ENCODE data around the gene PPP1R13L. TPM values are rescaled to one million over a fixed set of nuclear protein-coding genes. Genes with fewer than 3 reads are reported as not detected.

The PPP1R13L gene
- total and polyA plus RNA-seq, 2 experiments from 2014 or later = 3.9 to 6.4 TPM

- TF ChIP-seq EZH2 (IDR thresholded peaks at IDR 0.05; ENCODE audit: insufficient read depth, poor library complexity, severe bottlenecking) (no peak), EZH2phosphoT487 (IDR thresholded peaks at IDR 0.05; ENCODE audit: insufficient read depth, low read depth) (no peak)
Measured at GRCh38 chr19:45352062-45352461, 52.8 kb downstream of the PPP1R13L start.

GRCh38 chr19:45351401-45351952 lies 53.4 kb downstream of the PPP1R13L start:
- Histone ChIP-seq H3K4me3 (no peak overlapping the region), H3K9me3 (ENCODE audit: low read depth) (no peaks in the 10 kb centered on the region), H3K4me1 (ENCODE audit: insufficient read depth) (no peaks in the 10 kb centered on the region), H3K79me2 (ENCODE audit: insufficient read depth) (no peaks in the 10 kb centered on the region), H3K9ac (no peak overlapping the region), H3F3A (ENCODE audit: insufficient read depth) (no peaks in the 10 kb centered on the region), H3K4me2 (ENCODE audit: unreplicated experiment) (no peak overlapping the region), H3K27ac (no peak overlapping the region), H2AFZ (no peak overlapping the region), H3K36me3 (ENCODE audit: low read depth) (peaks cover 11% of the 10 kb centered on the region; the same call in 1 of the 2 replicates), H3K9me2 (ENCODE audit: insufficient read depth) (no peaks in the 10 kb centered on the region), H4K20me1 (ENCODE audit: insufficient read depth) (no peaks in the 10 kb centered on the region), H3K27me3 (replicated peaks; ENCODE audit: insufficient read depth) (no peaks in the 10 kb centered on the region)
- WGBS, 2 experiments (ENCODE audit: low coverage in 1 of 2, low lambda C conversion rate in 2 of 2, missing lambda C conversion rate in 2 of 2) = 78 to 79% methylated on average over 13 of the region's 13 CpGs
- no peak for DNase-seq
- in situ Hi-C loops (cut with MboI) = no loop called here
- TF ChIP-seq EZH2 (IDR thresholded peaks at IDR 0.05; ENCODE audit: insufficient read depth, poor library complexity, severe bottlenecking) (no peak), EZH2phosphoT487 (IDR thresholded peaks at IDR 0.05; ENCODE audit: insufficient read depth, low read depth) (no peak)

More at GRCh38 chr19:45352062-45352461, 52.8 kb downstream of the PPP1R13L start:
- no peak for DNase-seq
- Histone ChIP-seq H3F3A (ENCODE audit: insufficient read depth) (no peaks in the 10 kb centered on the region), H3K9me2 (ENCODE audit: insufficient read depth) (no peaks in the 10 kb centered on the region), H3K4me1 (ENCODE audit: insufficient read depth) (no peaks in the 10 kb centered on the region), H3K9ac (no peak overlapping the region), H3K4me2 (ENCODE audit: unreplicated experiment) (no peak overlapping the region), H3K9me3 (ENCODE audit: low read depth) (no peaks in the 10 kb centered on the region), H3K4me3 (no peak overlapping the region), H3K27ac (no peak overlapping the region), H2AFZ (no peak overlapping the region), H3K79me2 (ENCODE audit: insufficient read depth) (no peaks in the 10 kb centered on the region), H3K27me3 (replicated peaks; ENCODE audit: insufficient read depth) (no peaks in the 10 kb centered on the region), H3K36me3 (ENCODE audit: low read depth) (peaks cover 15% of the 10 kb centered on the region; the same call in 1 of the 2 replicates), H4K20me1 (ENCODE audit: insufficient read depth) (no peaks in the 10 kb centered on the region)
- in situ Hi-C loops (cut with MboI) = no loop called here
- 91 to 95% methylated on average over 15 of the region's 15 CpGs for WGBS, 2 experiments (ENCODE audit: low coverage in 1 of 2, low lambda C conversion rate in 2 of 2, missing lambda C conversion rate in 2 of 2)

GRCh38 chr19:45350477-45351058 lies 54.3 kb downstream of the PPP1R13L start:
- Histone ChIP-seq H3K36me3 (ENCODE audit: low read depth) (peaks cover 3% of the 10 kb centered on the region; the same call in 1 of the 2 replicates), H3K9me3 (ENCODE audit: low read depth) (no peaks in the 10 kb centered on the region), H3F3A (ENCODE audit: insufficient read depth) (no peaks in the 10 kb centered on the region), H3K4me1 (ENCODE audit: insufficient read depth) (no peaks in the 10 kb centered on the region), H3K4me2 (ENCODE audit: unreplicated experiment) (no peak overlapping the region), H3K27me3 (replicated peaks; ENCODE audit: insufficient read depth) (no peaks in the 10 kb centered on the region), H3K4me3 (no peak overlapping the region), H3K79me2 (ENCODE audit: insufficient read depth) (no peaks in the 10 kb centered on the region), H4K20me1 (ENCODE audit: insufficient read depth) (no peaks in the 10 kb centered on the region), H2AFZ (no peak overlapping the region), H3K9me2 (ENCODE audit: insufficient read depth) (no peaks in the 10 kb centered on the region), H3K9ac (no peak overlapping the region), H3K27ac (no peak overlapping the region)
- in situ Hi-C loops (cut with MboI) = no loop called here
- DNase-seq = no peak
- TF ChIP-seq EZH2phosphoT487 (IDR thresholded peaks at IDR 0.05; ENCODE audit: insufficient read depth, low read depth) (no peak), EZH2 (IDR thresholded peaks at IDR 0.05; ENCODE audit: insufficient read depth, poor library complexity, severe bottlenecking) (no peak)
- 35 to 92% methylated on average over 2 to 17 of the region's 17 CpGs for WGBS, 2 experiments (ENCODE audit: low coverage in 1 of 2, low lambda C conversion rate in 2 of 2, missing lambda C conversion rate in 2 of 2)

GRCh38 chr19:45349430-45349941 lies 55.4 kb downstream of the PPP1R13L start:
- no peaks in the 10 kb centered on the region for H3K79me2 ChIP-seq (ENCODE audit: insufficient read depth)
- 90 to 97% methylated on average over 6 to 17 of the region's 17 CpGs for WGBS, 2 experiments (ENCODE audit: low coverage in 1 of 2, low lambda C conversion rate in 2 of 2, missing lambda C conversion rate in 2 of 2)
- no peaks in the 10 kb centered on the region; the same call in 1 of the 2 replicates for H3K36me3 ChIP-seq (ENCODE audit: low read depth)
- H3K9me2 ChIP-seq (ENCODE audit: insufficient read depth) = no peaks in the 10 kb centered on the region
- no peak overlapping the region for H3K4me3 ChIP-seq
- no peaks in the 10 kb centered on the region for H3K9me3 ChIP-seq (ENCODE audit: low read depth)
- no peaks in the 10 kb centered on the region for H3F3A ChIP-seq (ENCODE audit: insufficient read depth)
- no peak for DNase-seq
- no peak overlapping the region for H3K4me2 ChIP-seq (ENCODE audit: unreplicated experiment)
- H4K20me1 ChIP-seq (ENCODE audit: insufficient read depth) = no peaks in the 10 kb centered on the region
- no peaks in the 10 kb centered on the region for H3K4me1 ChIP-seq (ENCODE audit: insufficient read depth)
- H3K9ac ChIP-seq = no peak overlapping the region
- H3K27me3 ChIP-seq (replicated peaks; ENCODE audit: insufficient read depth) = no peaks in the 10 kb centered on the region
- in situ Hi-C loops (cut with MboI) = no loop called here
- no peak for TF ChIP-seq EZH2phosphoT487 (IDR thresholded peaks at IDR 0.05; ENCODE audit: insufficient read depth, low read depth)
- TF ChIP-seq EZH2 (IDR thresholded peaks at IDR 0.05; ENCODE audit: insufficient read depth, poor library complexity, severe bottlenecking) = no peak
- H2AFZ ChIP-seq = no peak overlapping the region
- no peak overlapping the region for H3K27ac ChIP-seq

All from GM23248 (cell line).